A549 (cell line): Measurements from ENCODE around the gene PICK1. TPM values are rescaled to one million over a fixed set of nuclear protein-coding genes. Genes with fewer than 3 reads are reported as not detected.

ENCODE experiments used
- ATAC-seq, 2 experiments: fragments of 200-7000 bp in 1 of 2; fragments of >200 bp in 1 of 2; cut with Nextera tagmentation in 1 of 2; cut with Tn5 transposase in 1 of 2; 3 replicates each; pipeline versions ENCODE4 v1.8.0 to v1.9.1; 2018 to 2020; ENCODE audit warnings: mild to moderate bottlenecking in 1 of 2, moderate library complexity in 1 of 2
- CTCF ChIA-PET: fragments of 300-600 bp; sonication (Branson Sonifier 250); formaldehyde crosslinking; extraction: SDS; loops from one replicate; lab custom pipeline; 2021; ENCODE audit warnings: antibody characterized with exemption, inconsistent platforms; lab: Yijun Ruan, JAX
- POLR2A ChIA-PET: fragments of 350-600 bp; formaldehyde crosslinking; extraction: SDS; loops from one replicate; lab custom pipeline; 2021; ENCODE audit warnings: antibody characterized with exemption, inconsistent platforms; lab: Yijun Ruan, JAX
- DNase-seq, 2 experiments: peaks; one replicate each; pipeline versions ENCODE4 v3.0.0 to v3.0.0-alpha.2; 2011 to 2016; ENCODE audit warnings: low read depth in 1 of 2, low spot score in 1 of 2
- FAIRE-seq: peaks from 2 replicates; lab custom pipeline; 2011; peaks lifted over from hg19 to GRCh38; lab: Jason Lieb, UNC
- H3K27ac ChIP-seq, 2 experiments: fragments of >200 bp; sonication (Bioruptor Twin); formaldehyde crosslinking; 3 replicates each; pipeline ENCODE4 v1.5.1; 2016 to 2017
- H3K4me1 ChIP-seq: fragments of >200 bp; sonication (Bioruptor Twin); formaldehyde crosslinking; 3 replicates; pipeline ENCODE4 v1.6.1; 2016
- H3K4me2 ChIP-seq: fragments of >200 bp; sonication (Bioruptor Twin); formaldehyde crosslinking; 3 replicates; pipeline ENCODE4 v1.6.1; 2016
- H3K4me3 ChIP-seq: fragments of >200 bp; sonication (Bioruptor Twin); formaldehyde crosslinking; 3 replicates; pipeline ENCODE4 v1.5.1; 2016
- H3K9me3 ChIP-seq: fragments of >200 bp; sonication (Bioruptor Twin); formaldehyde crosslinking; 3 replicates; pipeline ENCODE4 v1.6.1; 2016
- BHLHE40 ChIP-seq: IDR thresholded peaks from 2 replicates; pipeline ENCODE4 v1.6.1; 2012; ENCODE audit warnings: low read depth, low read length, inconsistent platforms
- CBX2 ChIP-seq: fragments of 200-600 bp; sonication (generic); IDR thresholded peaks from 2 replicates; pipeline ENCODE4 v1.6.1; 2016; ENCODE audit warnings: low read depth, mild to moderate bottlenecking, borderline replicate concordance
- CBX8 ChIP-seq: fragments of 200-600 bp; sonication (generic); IDR thresholded peaks from 2 replicates; pipeline ENCODE4 v1.6.1; 2016
- EHF ChIP-seq: fragments of 250-450 bp; sonication (Bioruptor Pico); IDR thresholded peaks from 2 replicates; pipeline ENCODE4 v1.5.0; 2020; ENCODE audit warnings: mild to moderate bottlenecking
- EHMT2 ChIP-seq: fragments of 200-600 bp; sonication (generic); IDR thresholded peaks from 2 replicates; pipeline ENCODE4 v1.6.1; 2016; ENCODE audit warnings: antibody characterized with exemption, low read depth, mild to moderate bottlenecking, moderate library complexity
- EP300 ChIP-seq, 2 experiments: fragments of >200 bp; sonication (Bioruptor Twin); formaldehyde crosslinking; IDR thresholded peaks; 2 replicates in 1 of 2; 3 replicates in 1 of 2; pipeline ENCODE4 v1.6.1; 2016 to 2017
- FOSB ChIP-seq: fragments of 250-450 bp; sonication (Bioruptor Pico); IDR thresholded peaks from 2 replicates; pipeline ENCODE4 v1.5.0; 2020; ENCODE audit warnings: mild to moderate bottlenecking, moderate library complexity
- HOXA7 ChIP-seq: fragments of 250-450 bp; sonication (Bioruptor Pico); IDR thresholded peaks from 2 replicates; pipeline ENCODE4 v1.5.0; 2020; ENCODE audit warnings: mild to moderate bottlenecking, moderate library complexity
- HOXB5 ChIP-seq: fragments of 250-450 bp; sonication (Bioruptor Pico); IDR thresholded peaks from 2 replicates; pipeline ENCODE4 v1.5.0; 2020; ENCODE audit warnings: mild to moderate bottlenecking, moderate library complexity
- KDM5A ChIP-seq: fragments of 200-600 bp; sonication (generic); IDR thresholded peaks from 2 replicates; pipeline ENCODE4 v1.6.1; 2016; ENCODE audit warnings: antibody characterized with exemption, mild to moderate bottlenecking
- MAFK ChIP-seq: fragments of 450-650 bp; IDR thresholded peaks from 2 replicates; pipeline ENCODE4 v1.6.1; 2014; ENCODE audit not compliant: partially characterized antibody
- NFE2L2 ChIP-seq: fragments of 150-350 bp; conservative IDR thresholded peaks from 2 replicates; pipeline ENCODE4 v1.6.1; 2014; ENCODE audit warnings: low read length
- POLR2A ChIP-seq: IDR thresholded peaks from 2 replicates; pipeline ENCODE4 v1.6.1; 2012; ENCODE audit warnings: mild to moderate bottlenecking, low read length
- POLR2AphosphoS2 ChIP-seq: conservative IDR thresholded peaks from 2 replicates; pipeline ENCODE4 v1.6.1; 2012; ENCODE audit warnings: low read length, improper control_type of control experiment, inconsistent platforms
- TP53 ChIP-seq: fragments of 250-450 bp; sonication (Bioruptor Pico); IDR thresholded peaks from 2 replicates; pipeline ENCODE4 v1.5.0; 2021; ENCODE audit warnings: mild to moderate bottlenecking, moderate library complexity
- ZC3H11A ChIP-seq: fragments of 450-650 bp; IDR thresholded peaks from 2 replicates; pipeline ENCODE4 v1.6.1; 2014; ENCODE audit warnings: antibody characterized with exemption, mild to moderate bottlenecking
- WGBS: methylation state at CpG from one replicate; pipeline ENCODE4 v1.1.6; 2017; ENCODE audit errors: missing lambda C conversion rate; 5-methylcytosine and 5-hydroxymethylcytosine counted together
- polyA plus RNA-seq, 4 experiments: library from polyadenylated mRNA; depleted of rRNA in 3 of 4; stranded (reverse); fragments of >200 nt; fragmentation: RNase III in 1 of 4; extraction: RNeasy Plus Mini Kit Qiagen cat#74134 plus additional on column Dnase treatment in 1 of 4; gene quantifications; 2 replicates in 3 of 4; 3 replicates in 1 of 4; pipeline ENCODE4 v1.2.3, GENCODE V29; 2011 to 2017
- TF ChIP-seq, protein P1 (sequence below): fragments of 200-600 bp; sonication (generic); IDR thresholded peaks from 2 replicates; pipeline ENCODE4 v1.6.1; 2016; ENCODE audit warnings: antibody characterized with exemption, mild to moderate bottlenecking, moderate library complexity
- TF ChIP-seq, protein P2 (sequence below): fragments of >200 bp; sonication (Bioruptor Twin); formaldehyde crosslinking; IDR thresholded peaks from 3 replicates; pipeline ENCODE4 v1.6.1; 2016

The PICK1 gene
- polyA plus RNA-seq, 2 of the 4 experiments (the other 2 are of a cell fraction), result 15.6 to 17.8 TPM

DNA sequence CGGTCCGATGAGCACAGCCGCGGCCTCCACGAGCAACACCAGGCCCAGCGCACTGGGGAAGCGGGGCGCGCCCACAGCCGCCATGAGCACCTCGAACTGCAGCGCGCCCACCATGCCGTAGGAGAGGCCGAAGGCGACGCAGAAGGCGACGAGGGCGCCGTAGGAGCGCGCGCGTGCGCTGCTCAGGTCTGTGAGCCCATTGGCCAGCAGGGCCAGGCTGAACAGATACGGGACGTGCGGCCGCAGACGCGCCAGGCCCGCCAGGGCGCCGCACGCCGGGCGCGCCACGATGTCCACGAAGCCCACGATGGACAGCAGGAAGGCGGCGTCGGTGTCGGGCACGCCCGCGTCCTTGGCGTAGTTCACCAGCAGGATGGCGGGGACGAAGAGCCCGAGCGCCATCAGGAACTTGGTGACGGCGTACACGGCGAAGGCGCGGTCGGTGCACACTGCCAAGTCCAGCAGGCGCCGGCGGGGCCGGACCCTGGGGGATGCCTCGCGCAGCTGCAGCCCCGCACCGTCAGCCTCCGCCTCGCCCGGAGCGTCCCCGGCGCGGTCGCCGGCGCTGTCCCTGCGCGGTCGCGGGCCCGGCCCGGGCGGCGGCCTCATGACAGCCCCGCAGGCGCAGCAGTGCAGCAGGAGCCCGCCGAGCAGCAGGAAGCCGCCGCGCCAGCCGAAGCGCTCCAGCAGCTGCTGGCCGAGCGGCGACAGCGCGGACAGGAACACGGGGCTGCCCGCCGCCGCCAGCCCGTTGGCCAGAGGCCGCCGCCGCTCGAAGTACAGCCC lies 23.8 kb downstream of the PICK1 start:
- Histone ChIP-seq H3K4me2 (no peak overlapping the region), H3K4me3 (no peak overlapping the region), H3K27ac (no peak overlapping the region), H3K9me3 (no peaks in the 10 kb centered on the region), H3K4me1 (no peaks in the 10 kb centered on the region)
- DNase-seq (no peak), FAIRE-seq (no peak), ATAC-seq (no peak)
- WGBS, result 96% methylated on average over 57 of the region's 110 CpGs
- CTCF ChIA-PET, result interaction anchor here (1.0 kb wide), 1 partner anchor 11 kb away, joined by 3 read pairs; no protein-coding TSS in a partner anchor
- TF ChIP-seq HOXA7 (CRISPR knock-in tag), result no peak
- TF ChIP-seq HOXB5 (CRISPR knock-in tag), result no peak
- TF ChIP-seq EHMT2, result no peak
- TF ChIP-seq KDM5A, result no peak
- TF ChIP-seq EP300 (IDR thresholded peaks at IDR 0.05), result no peak
- TF ChIP-seq EHF, result no peak
- no peak for TF ChIP-seq POLR2AphosphoS2
- POLR2A ChIA-PET, result no interaction called here

DNA sequence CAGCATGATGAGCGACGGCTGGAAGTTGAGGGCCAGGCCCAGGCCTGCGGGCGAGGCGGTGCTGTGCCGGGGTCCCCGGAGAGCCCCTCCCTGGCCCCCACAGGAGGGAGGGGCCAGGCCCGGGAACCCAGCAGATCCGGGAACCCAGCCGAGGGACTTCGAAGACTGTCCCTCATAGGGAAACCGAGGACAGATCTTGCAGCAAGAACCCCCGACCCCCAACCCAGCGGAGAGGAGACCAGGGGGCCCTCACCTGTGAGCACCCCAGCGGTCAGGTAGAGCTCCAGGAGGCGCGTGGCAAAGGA lies 24.4 kb downstream of the PICK1 start:
- no peak for ATAC-seq
- Histone ChIP-seq H3K27ac (no peak overlapping the region), H3K4me1 (no peaks in the 10 kb centered on the region), H3K9me3 (no peaks in the 10 kb centered on the region), H3K4me3 (no peak overlapping the region), H3K4me2 (no peak overlapping the region)
- no peak for DNase-seq
- TF ChIP-seq, protein P1, sequence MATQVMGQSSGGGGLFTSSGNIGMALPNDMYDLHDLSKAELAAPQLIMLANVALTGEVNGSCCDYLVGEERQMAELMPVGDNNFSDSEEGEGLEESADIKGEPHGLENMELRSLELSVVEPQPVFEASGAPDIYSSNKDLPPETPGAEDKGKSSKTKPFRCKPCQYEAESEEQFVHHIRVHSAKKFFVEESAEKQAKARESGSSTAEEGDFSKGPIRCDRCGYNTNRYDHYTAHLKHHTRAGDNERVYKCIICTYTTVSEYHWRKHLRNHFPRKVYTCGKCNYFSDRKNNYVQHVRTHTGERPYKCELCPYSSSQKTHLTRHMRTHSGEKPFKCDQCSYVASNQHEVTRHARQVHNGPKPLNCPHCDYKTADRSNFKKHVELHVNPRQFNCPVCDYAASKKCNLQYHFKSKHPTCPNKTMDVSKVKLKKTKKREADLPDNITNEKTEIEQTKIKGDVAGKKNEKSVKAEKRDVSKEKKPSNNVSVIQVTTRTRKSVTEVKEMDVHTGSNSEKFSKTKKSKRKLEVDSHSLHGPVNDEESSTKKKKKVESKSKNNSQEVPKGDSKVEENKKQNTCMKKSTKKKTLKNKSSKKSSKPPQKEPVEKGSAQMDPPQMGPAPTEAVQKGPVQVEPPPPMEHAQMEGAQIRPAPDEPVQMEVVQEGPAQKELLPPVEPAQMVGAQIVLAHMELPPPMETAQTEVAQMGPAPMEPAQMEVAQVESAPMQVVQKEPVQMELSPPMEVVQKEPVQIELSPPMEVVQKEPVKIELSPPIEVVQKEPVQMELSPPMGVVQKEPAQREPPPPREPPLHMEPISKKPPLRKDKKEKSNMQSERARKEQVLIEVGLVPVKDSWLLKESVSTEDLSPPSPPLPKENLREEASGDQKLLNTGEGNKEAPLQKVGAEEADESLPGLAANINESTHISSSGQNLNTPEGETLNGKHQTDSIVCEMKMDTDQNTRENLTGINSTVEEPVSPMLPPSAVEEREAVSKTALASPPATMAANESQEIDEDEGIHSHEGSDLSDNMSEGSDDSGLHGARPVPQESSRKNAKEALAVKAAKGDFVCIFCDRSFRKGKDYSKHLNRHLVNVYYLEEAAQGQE, result no peak
- TF ChIP-seq POLR2A, result no peak
- no peak for TF ChIP-seq CBX2
- no peak for TF ChIP-seq FOSB (CRISPR knock-in tag)
- TF ChIP-seq, protein P2, sequence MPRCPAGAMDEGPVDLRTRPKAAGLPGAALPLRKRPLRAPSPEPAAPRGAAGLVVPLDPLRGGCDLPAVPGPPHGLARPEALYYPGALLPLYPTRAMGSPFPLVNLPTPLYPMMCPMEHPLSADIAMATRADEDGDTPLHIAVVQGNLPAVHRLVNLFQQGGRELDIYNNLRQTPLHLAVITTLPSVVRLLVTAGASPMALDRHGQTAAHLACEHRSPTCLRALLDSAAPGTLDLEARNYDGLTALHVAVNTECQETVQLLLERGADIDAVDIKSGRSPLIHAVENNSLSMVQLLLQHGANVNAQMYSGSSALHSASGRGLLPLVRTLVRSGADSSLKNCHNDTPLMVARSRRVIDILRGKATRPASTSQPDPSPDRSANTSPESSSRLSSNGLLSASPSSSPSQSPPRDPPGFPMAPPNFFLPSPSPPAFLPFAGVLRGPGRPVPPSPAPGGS, result no peak
- TF ChIP-seq NFE2L2, result no peak
- no peak for TF ChIP-seq BHLHE40
- TF ChIP-seq ZC3H11A, result no peak
- no peak for TF ChIP-seq TP53 (CRISPR knock-in tag)
- 100% methylated on average over 1 of the region's 17 CpGs for WGBS
- POLR2A ChIA-PET, result no interaction called here
- FAIRE-seq, result no peak
- CTCF ChIA-PET, result interaction anchor here (1.0 kb wide), 1 partner anchor 12 kb away, joined by 3 read pairs; no protein-coding TSS in a partner anchor

DNA sequence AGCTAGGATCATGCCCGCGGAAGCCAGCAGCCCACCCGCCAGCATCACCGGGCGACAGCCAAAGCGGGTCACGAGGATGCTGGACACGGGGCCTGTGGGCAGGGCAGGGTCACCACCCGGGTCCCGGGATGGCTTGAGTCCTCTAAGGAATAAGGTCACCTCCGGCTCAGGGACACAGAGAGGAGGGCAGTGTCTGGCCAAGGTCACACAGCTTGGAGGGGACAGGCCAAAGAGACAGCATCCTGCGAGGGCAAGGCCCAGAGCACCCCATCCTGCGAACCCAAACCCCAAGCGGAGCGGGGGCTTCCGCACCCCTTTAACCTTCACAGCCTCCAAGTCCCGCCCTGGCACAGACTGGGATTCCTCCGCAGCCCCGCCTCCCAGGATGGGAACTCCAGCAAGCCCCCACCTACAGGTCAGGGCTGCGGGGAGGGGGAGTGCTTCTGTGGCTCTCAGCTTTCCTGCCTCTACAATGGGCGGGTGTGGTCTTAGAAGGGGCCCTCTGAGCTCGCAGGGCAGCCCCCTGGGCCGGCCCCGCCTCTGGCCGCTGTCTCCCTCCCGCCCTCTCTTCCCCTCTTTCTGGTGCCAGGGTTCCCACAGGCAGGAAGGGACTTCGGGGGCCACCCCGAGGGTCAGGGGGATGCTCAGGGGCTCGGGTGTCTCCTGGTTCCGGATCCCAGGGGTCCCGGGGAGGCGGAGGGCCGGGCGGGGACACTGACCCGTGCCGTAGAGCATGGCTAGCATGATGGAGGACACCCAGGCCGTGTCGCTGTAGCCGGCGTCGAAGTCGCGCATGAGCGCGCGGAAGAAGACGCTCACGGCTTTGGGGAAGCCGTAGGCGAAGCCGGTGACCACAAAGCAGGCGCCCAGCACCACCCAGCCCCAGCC lies 25.0 kb downstream of the PICK1 start:
- FAIRE-seq (no peak), DNase-seq (no peak), ATAC-seq (no peak)
- Histone ChIP-seq H3K4me2 (no peak overlapping the region), H3K4me3 (no peak overlapping the region), H3K9me3 (no peaks in the 10 kb centered on the region), H3K4me1 (no peaks in the 10 kb centered on the region), H3K27ac (no peak overlapping the region)
- 95% methylated on average over 31 of the region's 52 CpGs for WGBS
- TF ChIP-seq EHF, result no peak
- TF ChIP-seq CBX8, result no peak
- no peak for TF ChIP-seq MAFK
- no peak for TF ChIP-seq KDM5A
- POLR2A ChIA-PET, result no interaction called here
- CTCF ChIA-PET, result interaction anchor here (0.6 to 1.0 kb wide), 2 partner anchors 12 to 21 kb away, joined by 3 read pairs; no protein-coding TSS in a partner anchor
